Neural progenitor cell (in vitro differentiated cells): ENCODE measurements around the gene MSH3.

Experiments
- EZH2 ChIP-seq: fragments of 200-600 bp; sonication (generic); IDR thresholded peaks from 2 replicates; pipeline ENCODE4 v1.6.1; 2017; ENCODE audit warnings: antibody characterized with exemption, mild to moderate bottlenecking, moderate library complexity
- EZH2phosphoT487 ChIP-seq: fragments of 200-600 bp; sonication (generic); IDR thresholded peaks from 2 replicates; pipeline ENCODE4 v1.6.1; 2017; ENCODE audit warnings: antibody characterized with exemption
- TF ChIP-seq, protein P1 (sequence below): fragments of 200-600 bp; sonication (generic); IDR thresholded peaks from 2 replicates; pipeline ENCODE4 v1.5.1; 2017; ENCODE audit warnings: antibody characterized with exemption, mild to moderate bottlenecking

GRCh38 chr5:80662108-80662507 is 7.7 kb downstream of the MSH3 start:
- TF ChIP-seq, protein P1, sequence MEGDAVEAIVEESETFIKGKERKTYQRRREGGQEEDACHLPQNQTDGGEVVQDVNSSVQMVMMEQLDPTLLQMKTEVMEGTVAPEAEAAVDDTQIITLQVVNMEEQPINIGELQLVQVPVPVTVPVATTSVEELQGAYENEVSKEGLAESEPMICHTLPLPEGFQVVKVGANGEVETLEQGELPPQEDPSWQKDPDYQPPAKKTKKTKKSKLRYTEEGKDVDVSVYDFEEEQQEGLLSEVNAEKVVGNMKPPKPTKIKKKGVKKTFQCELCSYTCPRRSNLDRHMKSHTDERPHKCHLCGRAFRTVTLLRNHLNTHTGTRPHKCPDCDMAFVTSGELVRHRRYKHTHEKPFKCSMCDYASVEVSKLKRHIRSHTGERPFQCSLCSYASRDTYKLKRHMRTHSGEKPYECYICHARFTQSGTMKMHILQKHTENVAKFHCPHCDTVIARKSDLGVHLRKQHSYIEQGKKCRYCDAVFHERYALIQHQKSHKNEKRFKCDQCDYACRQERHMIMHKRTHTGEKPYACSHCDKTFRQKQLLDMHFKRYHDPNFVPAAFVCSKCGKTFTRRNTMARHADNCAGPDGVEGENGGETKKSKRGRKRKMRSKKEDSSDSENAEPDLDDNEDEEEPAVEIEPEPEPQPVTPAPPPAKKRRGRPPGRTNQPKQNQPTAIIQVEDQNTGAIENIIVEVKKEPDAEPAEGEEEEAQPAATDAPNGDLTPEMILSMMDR: no peak
- no peak for TF ChIP-seq EZH2phosphoT487
- TF ChIP-seq EZH2: no peak
